ENCODE measurements around the gene FBLN2. TPM values are rescaled to one million over a fixed set of nuclear protein-coding genes. Genes with fewer than 3 reads are reported as not detected.
A peak's percentile ranks its signal among the peaks of the same experiment; 100 is the strongest.

FBLN2 gene
- total RNA-seq, 1 donor from 2014 or later, result 16.5 TPM

GRCh38 chr3:13651775-13652428, 103.0 kb downstream of the FBLN2 start:
- no peak for DNase-seq

DNA sequence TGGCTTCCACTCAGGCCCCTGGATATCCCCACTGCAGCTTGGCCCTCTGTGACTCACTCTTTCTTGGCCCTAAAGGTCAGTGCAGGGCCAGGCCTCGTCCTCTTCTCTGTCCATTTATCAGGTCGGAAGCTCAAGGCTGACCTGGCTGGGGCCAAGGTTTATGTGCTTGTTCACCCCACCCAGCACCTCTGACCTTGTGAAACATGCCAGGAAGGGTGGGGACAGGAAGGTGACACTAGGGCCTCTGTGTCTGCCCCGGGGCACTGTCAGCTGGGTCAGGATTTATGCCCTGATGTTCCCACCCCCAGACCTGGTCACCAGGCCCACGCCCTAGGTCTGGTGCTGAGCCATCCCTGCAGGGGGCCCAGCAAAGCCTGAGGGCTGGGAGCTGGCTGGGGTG, 103.8 kb downstream of the FBLN2 start:
- DNase-seq, result no peak

GRCh38 chr3:13653631-13654279, 104.8 kb downstream of the FBLN2 start:
- DNase-seq, result no peak

DNA sequence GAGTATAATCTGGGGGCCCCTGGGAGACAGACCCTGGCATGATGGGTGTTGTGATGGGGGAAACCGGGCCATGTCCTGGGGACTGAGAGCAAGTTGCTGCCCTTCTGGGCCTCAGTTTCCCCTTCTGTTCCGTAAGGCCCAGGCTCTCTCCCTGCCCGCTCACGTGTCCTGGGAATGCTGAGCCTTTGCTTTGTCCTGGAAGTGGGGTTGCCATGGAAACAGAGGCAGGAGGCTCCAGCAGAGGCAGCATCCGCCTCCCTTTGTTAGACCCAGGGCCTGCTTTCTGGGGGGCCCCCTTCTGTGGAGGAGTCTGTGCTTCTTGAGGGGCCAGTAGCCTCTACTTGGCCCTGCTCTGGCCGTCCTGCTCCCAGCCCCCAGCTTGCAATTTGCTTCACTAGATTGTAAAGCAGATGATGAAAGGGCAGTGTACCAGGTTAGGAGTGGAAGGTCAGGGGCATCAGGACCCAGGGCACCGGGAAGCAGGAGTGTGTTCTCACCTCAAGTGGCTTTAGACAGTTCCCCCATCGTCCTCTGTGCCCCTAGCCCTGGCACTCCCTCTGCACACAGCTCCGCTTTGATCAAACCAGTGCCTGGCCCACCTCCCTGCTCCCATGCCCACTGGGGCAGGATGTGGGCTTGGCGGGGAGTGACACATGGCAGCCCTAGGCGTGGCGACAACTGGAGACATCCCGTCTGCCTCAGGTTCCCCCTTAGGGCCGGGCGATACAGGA, 105.6 kb downstream of the FBLN2 start:
- DNase-seq, result no peak

GRCh38 chr3:13655061-13655913, 106.4 kb downstream of the FBLN2 start:
- DNase-seq, result peak; percentile 68

DNA sequence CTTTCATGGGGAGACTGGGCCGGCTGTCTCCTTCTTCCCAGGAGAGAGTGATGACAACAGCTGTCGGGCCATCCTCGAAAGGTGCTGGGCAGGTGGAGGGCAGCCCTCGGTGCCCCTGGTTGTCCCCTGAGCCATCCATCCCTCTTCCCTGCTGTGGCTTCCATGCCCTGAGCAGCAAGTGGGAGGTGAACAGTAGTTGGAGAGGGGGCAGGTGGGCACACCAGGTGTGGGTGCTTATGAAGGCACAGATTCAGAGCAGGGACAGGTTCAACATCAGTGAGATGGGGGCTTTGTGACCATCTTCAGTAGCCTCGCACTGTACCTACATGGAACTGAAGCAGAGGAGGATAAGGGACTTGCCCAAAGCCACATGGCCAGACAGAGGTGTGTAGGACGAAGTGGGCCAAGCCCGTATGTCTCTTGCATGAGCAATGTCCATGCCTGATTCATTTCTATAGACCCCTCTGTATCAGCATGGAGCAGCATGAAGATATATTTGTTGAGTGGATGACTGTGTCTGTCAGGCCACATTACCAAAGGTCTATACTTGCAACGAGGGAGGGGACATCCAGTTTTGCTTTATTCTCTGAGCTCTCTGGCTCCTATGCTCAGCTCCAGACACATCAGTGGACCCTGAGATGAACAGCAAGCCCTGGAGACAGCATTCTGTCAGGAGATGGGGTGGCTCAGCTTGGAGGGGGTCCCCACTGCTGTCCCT, 107.8 kb downstream of the FBLN2 start:
- no peak for DNase-seq

DNA sequence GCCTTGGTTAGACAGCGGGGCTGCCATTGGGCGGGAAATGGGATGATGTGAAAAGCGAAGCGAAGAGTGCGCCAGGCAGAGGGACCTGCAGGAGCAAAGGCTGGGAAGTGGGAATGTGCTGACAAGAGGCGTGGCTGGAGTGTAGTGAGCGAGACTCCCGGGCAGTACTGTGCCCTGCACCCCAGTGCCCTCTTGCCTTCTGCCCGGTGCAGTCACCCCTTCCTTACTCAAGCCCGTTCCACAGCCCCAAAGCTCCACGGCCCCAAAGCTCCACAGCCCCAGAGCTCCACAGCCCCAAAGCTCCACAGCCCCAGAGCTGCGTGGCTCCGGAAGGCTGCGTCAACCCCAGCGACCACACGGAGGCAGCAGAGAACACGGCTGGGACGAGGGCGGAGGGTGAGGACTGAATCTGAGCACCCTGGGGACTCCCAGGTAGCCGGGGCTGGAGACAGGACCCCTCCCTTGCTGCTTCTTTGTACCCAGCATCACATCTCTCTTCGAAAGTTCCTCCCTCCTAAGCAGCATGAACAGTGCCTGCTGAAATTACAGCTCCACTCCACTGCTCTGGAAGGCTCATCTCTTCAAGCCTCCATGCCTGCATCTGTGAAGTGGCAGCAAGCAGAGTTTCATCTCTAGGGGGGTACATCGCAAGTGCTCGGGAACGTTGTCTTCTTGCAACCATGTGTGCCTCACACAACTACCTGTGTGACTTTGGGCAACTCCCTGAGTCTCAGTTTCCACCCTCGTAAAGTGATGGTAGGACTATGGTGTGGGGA, 108.9 kb downstream of the FBLN2 start:
- peak; percentile 69 for DNase-seq

GRCh38 chr3:13658681-13659080, 109.8 kb downstream of the FBLN2 start:
- no peak for DNase-seq

DNA sequence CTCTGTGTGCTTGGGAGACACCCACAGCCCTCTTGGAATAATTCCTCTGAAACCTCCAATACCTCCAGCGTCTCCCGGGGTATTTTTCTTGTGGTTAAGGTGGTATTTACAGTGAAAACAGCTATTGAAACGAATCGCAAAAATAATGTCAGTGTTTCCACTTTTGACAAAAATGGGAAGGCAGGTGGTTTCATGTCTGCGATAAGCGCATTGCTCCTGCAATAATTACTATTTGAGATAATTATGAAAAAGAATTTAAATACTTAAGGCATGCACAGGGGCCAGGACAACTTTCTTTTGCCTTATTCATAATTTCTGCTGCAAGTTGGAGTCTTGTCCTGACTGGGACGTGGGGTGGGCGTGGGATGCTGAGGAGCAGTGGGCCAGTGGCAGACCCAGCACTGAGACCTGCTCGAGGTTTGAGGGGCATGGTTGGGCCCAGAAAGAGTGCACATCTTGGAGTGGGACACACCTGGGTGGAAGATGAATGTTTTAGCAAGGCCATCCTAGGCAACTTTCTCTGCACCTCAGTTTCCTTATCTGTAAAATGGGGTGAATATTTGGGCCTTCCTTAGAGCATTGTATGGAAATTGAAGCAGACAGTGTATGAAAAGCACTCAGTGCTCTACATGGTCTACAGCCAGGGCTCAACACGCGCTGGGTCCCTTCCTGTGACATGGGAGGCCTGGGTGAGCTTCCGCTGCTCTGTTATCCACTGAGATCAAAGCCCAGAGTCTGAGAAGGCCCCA, 110.5 kb downstream of the FBLN2 start:
- DNase-seq, result no peak

DNA sequence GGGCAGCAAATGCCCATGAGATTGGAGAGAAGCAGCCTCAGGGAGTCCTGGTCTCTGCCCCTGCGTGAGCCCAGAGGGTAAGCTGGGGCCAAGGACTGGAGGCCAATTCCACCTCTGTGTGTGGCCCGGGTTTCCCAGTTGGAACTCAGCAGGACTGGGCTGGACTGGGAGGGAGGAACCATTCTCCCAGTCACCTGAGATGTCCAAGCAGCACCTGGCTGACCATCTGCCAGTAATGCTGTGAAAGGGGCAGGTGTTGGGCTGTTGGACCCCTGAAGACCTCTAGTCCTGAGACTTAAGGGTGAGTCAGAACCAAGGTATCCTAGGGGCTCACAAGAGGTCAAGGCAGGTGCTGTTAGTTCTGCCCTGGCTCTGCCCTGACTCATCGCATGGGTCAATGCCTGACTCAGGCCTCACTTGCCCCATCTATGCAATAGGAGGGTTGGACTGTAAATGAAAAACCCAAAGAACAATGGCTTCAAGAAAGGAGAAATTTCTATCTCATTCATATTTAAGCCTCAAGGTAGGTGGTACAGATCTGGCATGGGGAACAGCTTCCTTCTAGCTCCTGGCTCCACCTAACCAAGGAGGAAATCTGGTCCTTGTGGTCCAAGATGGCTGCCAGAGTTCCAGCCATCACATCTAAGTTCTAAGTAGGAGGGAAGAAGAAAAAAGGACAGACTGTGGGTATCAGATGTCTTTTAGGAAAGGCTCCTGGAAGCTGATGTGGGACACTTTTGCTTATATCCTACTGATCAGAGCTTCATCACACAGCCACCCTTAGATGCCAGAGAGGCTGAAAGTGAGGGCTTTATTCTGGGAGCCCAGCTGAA, 111.3 kb downstream of the FBLN2 start:
- no peak for DNase-seq

DNA sequence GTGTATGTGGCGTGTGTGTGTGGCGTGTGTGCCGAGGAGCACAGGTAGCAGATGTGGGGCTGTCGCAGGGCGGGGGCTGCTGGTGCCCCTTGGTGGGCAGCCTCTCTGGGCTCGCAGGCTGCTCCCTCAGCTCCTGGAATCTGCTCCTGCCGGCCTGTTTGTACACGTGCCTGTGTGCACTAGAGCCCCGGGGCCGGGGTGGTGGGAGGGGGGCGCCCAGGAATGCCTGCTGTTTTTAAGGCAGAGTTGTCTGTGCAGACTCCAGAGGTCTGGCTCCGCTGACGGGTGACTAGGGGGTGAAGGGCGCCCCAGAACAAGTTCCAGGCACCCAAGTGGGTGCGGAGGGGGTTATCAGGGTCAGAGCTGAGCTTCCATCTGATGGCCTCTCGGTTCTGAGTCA, 112.2 kb downstream of the FBLN2 start:
- no peak for DNase-seq

GRCh38 chr3:13662238-13662847, 113.4 kb downstream of the FBLN2 start:
- no peak for DNase-seq

- DNase-seq, result no peak
Observed at GRCh38 chr3:13663781-13664535, 115.0 kb downstream of the FBLN2 start.

GRCh38 chr3:13665582-13666226, 116.8 kb downstream of the FBLN2 start:
- DNase-seq, result no peak

DNA sequence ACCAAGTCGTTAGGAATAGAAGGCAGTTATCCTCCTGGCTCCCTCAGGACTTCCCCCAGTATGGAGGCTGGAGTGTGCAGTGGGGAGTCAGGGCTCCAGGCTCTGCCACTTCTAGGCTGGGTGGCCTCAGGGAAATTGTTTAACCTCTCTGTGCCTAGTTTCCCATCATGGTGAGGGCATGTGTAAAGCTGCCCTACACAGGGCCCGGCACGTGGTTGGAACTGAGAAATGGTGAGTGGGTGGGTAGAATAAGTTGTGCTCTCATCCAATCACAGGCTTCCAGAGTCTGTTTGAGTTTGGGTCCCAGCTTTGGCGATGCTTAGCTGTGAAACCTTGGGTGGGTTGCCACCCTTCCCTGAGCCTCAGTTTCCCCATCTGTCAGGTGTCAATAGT, 117.3 kb downstream of the FBLN2 start:
- no peak for DNase-seq

- DNase-seq, result no peak
Observed at GRCh38 chr3:13666781-13667709, 118.1 kb downstream of the FBLN2 start.

- DNase-seq, result no peak
Observed at GRCh38 chr3:13668136-13668535, 119.2 kb downstream of the FBLN2 start.

All from dermis blood vessel endothelial cell (primary cell).